Fibroblast of lung (primary cell): Measurements from ENCODE around the gene UBE2K.

Experiments used
- EZH2 ChIP-seq: IDR thresholded peaks from 2 replicates; pipeline ENCODE4 v1.5.1; 2012; ENCODE audit warnings: low read length, control low read depth, mild to moderate bottlenecking; ENCODE audit errors: missing control alignments
- TF ChIP-seq, protein P1 (sequence below), 2 donors: IDR thresholded peaks in 1 of 2; conservative IDR thresholded peaks in 1 of 2; 1 replicate in 1 of 2; 2 replicates in 1 of 2; pipeline ENCODE4 v1.5.1; 2011 to 2012; ENCODE audit warnings: low read length in 2 of 2, control low read depth in 1 of 2, inconsistent platforms in 1 of 2, low read depth in 1 of 2, mild to moderate bottlenecking in 1 of 2

- TF ChIP-seq, protein P1, sequence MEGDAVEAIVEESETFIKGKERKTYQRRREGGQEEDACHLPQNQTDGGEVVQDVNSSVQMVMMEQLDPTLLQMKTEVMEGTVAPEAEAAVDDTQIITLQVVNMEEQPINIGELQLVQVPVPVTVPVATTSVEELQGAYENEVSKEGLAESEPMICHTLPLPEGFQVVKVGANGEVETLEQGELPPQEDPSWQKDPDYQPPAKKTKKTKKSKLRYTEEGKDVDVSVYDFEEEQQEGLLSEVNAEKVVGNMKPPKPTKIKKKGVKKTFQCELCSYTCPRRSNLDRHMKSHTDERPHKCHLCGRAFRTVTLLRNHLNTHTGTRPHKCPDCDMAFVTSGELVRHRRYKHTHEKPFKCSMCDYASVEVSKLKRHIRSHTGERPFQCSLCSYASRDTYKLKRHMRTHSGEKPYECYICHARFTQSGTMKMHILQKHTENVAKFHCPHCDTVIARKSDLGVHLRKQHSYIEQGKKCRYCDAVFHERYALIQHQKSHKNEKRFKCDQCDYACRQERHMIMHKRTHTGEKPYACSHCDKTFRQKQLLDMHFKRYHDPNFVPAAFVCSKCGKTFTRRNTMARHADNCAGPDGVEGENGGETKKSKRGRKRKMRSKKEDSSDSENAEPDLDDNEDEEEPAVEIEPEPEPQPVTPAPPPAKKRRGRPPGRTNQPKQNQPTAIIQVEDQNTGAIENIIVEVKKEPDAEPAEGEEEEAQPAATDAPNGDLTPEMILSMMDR (conservative IDR thresholded peaks at IDR 0.05 in 1 of 2, IDR thresholded peaks at IDR 0.05 in 1 of 2; ENCODE audit: low read depth in 1 of 2, low read length in 2 of 2) = no peak
- no peak for TF ChIP-seq EZH2
These were observed 37.9 kb upstream of the UBE2K start for GRCh38 chr4:39660045-39660444.
